Liver (tissue), 9 donors: ENCODE data around the gene ITGB6. TPM values are rescaled to one million over a fixed set of nuclear protein-coding genes. Genes with fewer than 3 reads are reported as not detected.

Experiments
- DNase-seq: peaks from one replicate; pipeline ENCODE4 v3.0.0-alpha.2; 2017; ENCODE audit warnings: low spot score
- H3K27ac ChIP-seq, 2 donors: one replicate each; pipeline ENCODE4 v1.7.0; 2013; ENCODE audit warnings: inconsistent platforms in 2 of 2, low read length in 2 of 2, control low read depth in 1 of 2, low read depth in 1 of 2, mild to moderate bottlenecking in 1 of 2
- H3K27me3 ChIP-seq, 4 donors: one replicate each; pipeline versions ENCODE4 v1.6.1 to v1.7.0; 2013; ENCODE audit warnings: low read length in 3 of 4, inconsistent platforms in 1 of 4, mild to moderate bottlenecking in 1 of 4, moderate library complexity in 1 of 4; ENCODE audit not compliant: control insufficient read depth in 4 of 4, insufficient read depth in 4 of 4
- H3K36me3 ChIP-seq, 4 donors: one replicate each; pipeline versions ENCODE4 v1.6.1 to v1.7.0; 2013; ENCODE audit warnings: low read length in 3 of 4, mild to moderate bottlenecking in 3 of 4, low read depth in 1 of 4, moderate library complexity in 1 of 4; ENCODE audit not compliant: control insufficient read depth in 4 of 4, insufficient read depth in 3 of 4
- H3K4me1 ChIP-seq, 4 donors: one replicate each; pipeline versions ENCODE4 v1.6.1 to v1.7.0; 2013; ENCODE audit warnings: low read length in 3 of 4, mild to moderate bottlenecking in 3 of 4, moderate library complexity in 1 of 4; ENCODE audit not compliant: control insufficient read depth in 4 of 4, insufficient read depth in 4 of 4
- H3K4me3 ChIP-seq, 3 donors: one replicate each; pipeline versions ENCODE4 v1.6.1 to v1.7.0; 2013; ENCODE audit warnings: low read length in 3 of 3, control low read depth in 1 of 3, low read depth in 1 of 3, mild to moderate bottlenecking in 1 of 3
- H3K9ac ChIP-seq, 2 donors: one replicate each; pipeline ENCODE4 v1.7.0; 2013; ENCODE audit warnings: low read length in 2 of 2, mild to moderate bottlenecking in 2 of 2, moderate library complexity in 2 of 2, control low read depth in 1 of 2, low read depth in 1 of 2
- H3K9me3 ChIP-seq, 4 donors: one replicate each; pipeline versions ENCODE4 v1.6.1 to v1.7.0; 2013; ENCODE audit warnings: low read length in 3 of 4; ENCODE audit not compliant: control insufficient read depth in 4 of 4
- CTCF ChIP-seq: fragments of 150-350 bp; IDR thresholded peaks from 2 replicates; pipeline ENCODE4 v1.5.1; 2017; ENCODE audit warnings: improper control_type of control experiment, low read depth, low read length; ENCODE audit not compliant: missing input control
- EGR1 ChIP-seq, 2 donors: IDR thresholded peaks; 2 replicates each; pipeline ENCODE4 v1.6.1; 2016 to 2018; ENCODE audit warnings: antibody characterized with exemption in 2 of 2, low read depth in 2 of 2
- FOXA1 ChIP-seq: IDR thresholded peaks from 2 replicates; pipeline ENCODE4 v1.6.1; 2016; ENCODE audit warnings: antibody characterized with exemption
- HNF4A ChIP-seq, 2 donors: conservative IDR thresholded peaks; 2 replicates each; pipeline ENCODE4 v1.6.1; 2016; ENCODE audit warnings: antibody characterized with exemption in 2 of 2, mild to moderate bottlenecking in 2 of 2
- HNF4G ChIP-seq: IDR thresholded peaks from 2 replicates; pipeline ENCODE4 v1.6.1; 2016; ENCODE audit warnings: antibody characterized with exemption
- JUND ChIP-seq, 2 donors: IDR thresholded peaks; 2 replicates each; pipeline ENCODE4 v1.6.1; 2016; ENCODE audit warnings: antibody characterized with exemption in 2 of 2
- NR2F2 ChIP-seq: IDR thresholded peaks from 2 replicates; pipeline ENCODE4 v1.6.1; 2016; ENCODE audit warnings: antibody characterized with exemption
- RAD21 ChIP-seq, 2 donors: IDR thresholded peaks; 2 replicates each; pipeline ENCODE4 v1.6.1; 2016; ENCODE audit warnings: antibody characterized with exemption in 2 of 2, mild to moderate bottlenecking in 2 of 2
- REST ChIP-seq: IDR thresholded peaks from 2 replicates; pipeline ENCODE4 v1.6.1; 2016; ENCODE audit warnings: antibody characterized with exemption, mild to moderate bottlenecking
- TAF1 ChIP-seq: conservative IDR thresholded peaks from 2 replicates; pipeline ENCODE4 v1.6.1; 2016; ENCODE audit warnings: antibody characterized with exemption, mild to moderate bottlenecking
- WGBS: extraction: QIAGEN DNeasy Blood & Tissue Kit; methylation state at CpG from one replicate; pipeline ENCODE4 v1.1.7; 2013; 5-methylcytosine and 5-hydroxymethylcytosine counted together
- polyA plus RNA-seq, 2 donors: library from polyadenylated mRNA; stranded (reverse) in 1 of 2; unstranded in 1 of 2; fragments of 200-250 nt in 1 of 2; fragments of >200 nt in 1 of 2; fragmentation: Nextera tagmentation in 1 of 2; extraction: Ambion mirVana in 1 of 2; gene quantifications; one replicate each; pipeline versions ENCODE4 v1.2.1 to v1.2.3, GENCODE V29; 2013 to 2015
- total RNA-seq, 2 donors: library from RNA; depleted of rRNA; stranded (reverse); fragments of >200 nt; gene quantifications; one replicate each; pipeline ENCODE4 v1.2.3, GENCODE V29; 2014
- donor health status: healthy.
- donor health status: healthy.
- donor health status: healthy.
- donor health status: healthy.
- donor health status: healthy.

Gene ITGB6
- total and polyA plus RNA-seq, 4 donors = 0.03 to 0.10 (median 0.08) TPM; not detected in 1

- 85% methylated on average over 2 of the region's 2 CpGs for WGBS
- H3K9ac ChIP-seq = no peak overlapping the region
- peaks cover 0 to 3% (median 0%) of the 10 kb centered on the region in 4 donors for H3K27me3 ChIP-seq
- no peaks in the 10 kb centered on the region for H3K9me3 ChIP-seq
- no peaks in the 10 kb centered on the region for H3K4me1 ChIP-seq
- no peak for DNase-seq
- no peak overlapping the region for H3K4me3 ChIP-seq
- H3K36me3 ChIP-seq = no peaks in the 10 kb centered on the region
- TF ChIP-seq TAF1 = no peak
- TF ChIP-seq EGR1 (IDR thresholded peaks at IDR 0.05; ENCODE audit: low read depth in 2 of 2) = no peak
- no peak for TF ChIP-seq CTCF
- no peak for TF ChIP-seq HNF4A (conservative IDR thresholded peaks at IDR 0.05)
- TF ChIP-seq REST = no peak
- TF ChIP-seq FOXA1 = no peak
- no peak overlapping the region for H3K27ac ChIP-seq
Observed at GRCh38 chr2:160052531-160052930, 147.5 kb downstream of the ITGB6 start.

GRCh38 chr2:160051371-160051800, 148.7 kb downstream of the ITGB6 start:
- Histone ChIP-seq H3K36me3 (no peaks in the 10 kb centered on the region), H3K27me3 (peaks cover 0 to 3% (median 0%) of the 10 kb centered on the region in 4 donors), H3K27ac (no peak overlapping the region), H3K9ac (no peak overlapping the region), H3K4me1 (no peaks in the 10 kb centered on the region), H3K4me3 (no peak overlapping the region), H3K9me3 (no peaks in the 10 kb centered on the region)
- no peak for DNase-seq
- WGBS = 71% methylated on average over 3 of the region's 3 CpGs
- no peak for TF ChIP-seq REST
- TF ChIP-seq NR2F2 = no peak
- TF ChIP-seq JUND (IDR thresholded peaks at IDR 0.05) = no peak
- TF ChIP-seq HNF4G = no peak
- no peak for TF ChIP-seq RAD21 (IDR thresholded peaks at IDR 0.05)
